SHP77 treated with DMSO at 0.1 percent for 48 hours (cell line): ENCODE data around the gene SMC1B.
"Not testable (repeated sequence)": the region's sequence is repeated elsewhere in the genome, so short reads cannot be mapped to it uniquely, and the experiment has no call there.

Experiments
- DNase-seq: peaks from one replicate; lab custom pipeline; 2025; lab: John Stamatoyannopoulos, UW

Gene SMC1B

GRCh38 chr22:45413368-45414211, at the start of gene SMC1B, which contains the start of gene RIBC2:
Gene SMC1B, minus strand, starts transcription at chr22:45413599. Its CDS starts 32 bp downstream, at chr22:45413567.
Gene RIBC2, plus strand, starts transcription at chr22:45413693. Its CDS starts 194 bp downstream, at chr22:45413887.
- peak; percentile 66 for DNase-seq

GRCh38 chr22:45462034-45462655, 48.7 kb upstream of the SMC1B start:
- DNase-seq, result peak; percentile 34

- DNase-seq, result no peak
Observed at GRCh38 chr22:45460288-45461109, 47.1 kb upstream of the SMC1B start.

GRCh38 chr22:45459235-45459634, 45.8 kb upstream of the SMC1B start:
- DNase-seq, result no peak

GRCh38 chr22:45458532-45458931, 45.1 kb upstream of the SMC1B start:
- no peak for DNase-seq

GRCh38 chr22:45456811-45457210, 43.4 kb upstream of the SMC1B start:
- no peak for DNase-seq

- no peak for DNase-seq
Observed at GRCh38 chr22:45455621-45456020, 42.2 kb upstream of the SMC1B start.

GRCh38 chr22:45455212-45455611, 41.8 kb upstream of the SMC1B start:
- no peak for DNase-seq

GRCh38 chr22:45454275-45454674, 40.9 kb upstream of the SMC1B start:
- DNase-seq, result no peak

- no peak for DNase-seq
Observed at GRCh38 chr22:45453764-45454163, 40.4 kb upstream of the SMC1B start.

GRCh38 chr22:45452565-45453379, 39.4 kb upstream of the SMC1B start:
- no peak for DNase-seq

GRCh38 chr22:45451972-45452371, 38.6 kb upstream of the SMC1B start:
- DNase-seq, result no peak

GRCh38 chr22:45450921-45451651, 37.7 kb upstream of the SMC1B start:
- DNase-seq, result no peak

GRCh38 chr22:45450101-45450785, 36.8 kb upstream of the SMC1B start:
- no peak for DNase-seq

- not testable (repeated sequence) for DNase-seq
Observed at GRCh38 chr22:45449442-45449841, 36.0 kb upstream of the SMC1B start.

GRCh38 chr22:45448431-45448830, 35.0 kb upstream of the SMC1B start:
- DNase-seq, result no peak

GRCh38 chr22:45447596-45447995, 34.2 kb upstream of the SMC1B start:
- not testable (repeated sequence) for DNase-seq

GRCh38 chr22:45446216-45446615, 32.8 kb upstream of the SMC1B start:
- no peak for DNase-seq

- DNase-seq, result no peak
Observed at GRCh38 chr22:45445031-45445710, 31.8 kb upstream of the SMC1B start.

- no peak for DNase-seq
Observed at GRCh38 chr22:45444168-45444567, 30.8 kb upstream of the SMC1B start.
